GM18951 (cell line): Measurements from ENCODE around the gene MPV17L2.

ENCODE experiments used
- POLR2A ChIP-seq: IDR thresholded peaks from 4 replicates; pipeline ENCODE4 v1.6.1; 2011; ENCODE audit warnings: mild to moderate bottlenecking; ENCODE audit not compliant: insufficient read length, insufficient read depth; ENCODE audit errors: extremely low read depth
- in situ Hi-C: fragments of 300-500 bp; cut with MboI; formaldehyde crosslinking; loops from one replicate; pipeline ENCODE4 v1.12.0; 2022; ENCODE audit warnings: low sequenced_read_pairs, mixed read lengths, inconsistent platforms; ENCODE audit not compliant: unreplicated experiment

MPV17L2 gene

GRCh38 chr19:18168673-18169381 is 24.2 kb upstream of the MPV17L2 start:
- no peak for TF ChIP-seq POLR2A
- in situ Hi-C loops: no loop called here

GRCh38 chr19:18170714-18171255 is 22.2 kb upstream of the MPV17L2 start:
- in situ Hi-C loops: no loop called here
- peak; percentile 34 for TF ChIP-seq POLR2A

- in situ Hi-C loops: no loop called here
- no peak for TF ChIP-seq POLR2A
These were observed 21.3 kb upstream of the MPV17L2 start for GRCh38 chr19:18171605-18172327.

DNA sequence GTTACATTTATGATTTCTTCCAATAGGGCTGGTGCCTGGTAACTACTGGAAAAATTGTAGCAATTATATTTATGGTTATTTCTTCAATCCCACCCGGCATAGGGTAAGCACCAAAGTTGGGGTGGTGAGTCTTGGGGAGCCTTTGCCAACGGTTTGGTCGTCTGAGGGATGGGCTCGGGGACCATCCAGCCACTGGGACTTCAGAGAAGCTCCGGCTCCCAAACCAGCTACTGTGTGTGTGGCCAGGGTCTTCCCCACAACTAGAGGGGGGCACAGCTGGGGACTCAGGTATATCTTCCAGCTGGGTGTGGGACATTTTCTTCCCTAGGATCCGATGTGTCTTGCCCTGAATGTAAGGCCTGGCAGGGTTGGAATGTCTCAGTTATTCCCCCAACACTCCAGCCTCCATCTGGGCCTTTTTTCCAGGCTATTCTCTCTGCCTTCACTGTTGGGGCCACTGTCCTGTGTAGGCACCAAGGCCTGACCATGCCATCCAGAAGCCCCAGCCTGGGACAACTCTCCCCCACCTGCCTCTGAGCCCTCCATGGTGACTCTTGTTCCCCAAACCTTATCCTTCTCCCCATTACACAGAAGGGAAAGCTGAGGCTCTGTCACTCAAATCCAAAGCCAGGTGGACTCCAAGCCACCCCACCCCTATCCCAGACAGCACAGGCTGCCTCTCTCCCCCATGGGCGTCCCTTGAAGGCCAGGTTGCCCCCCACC is 20.5 kb upstream of the MPV17L2 start:
- in situ Hi-C loops: no loop called here
- TF ChIP-seq POLR2A: no peak

DNA sequence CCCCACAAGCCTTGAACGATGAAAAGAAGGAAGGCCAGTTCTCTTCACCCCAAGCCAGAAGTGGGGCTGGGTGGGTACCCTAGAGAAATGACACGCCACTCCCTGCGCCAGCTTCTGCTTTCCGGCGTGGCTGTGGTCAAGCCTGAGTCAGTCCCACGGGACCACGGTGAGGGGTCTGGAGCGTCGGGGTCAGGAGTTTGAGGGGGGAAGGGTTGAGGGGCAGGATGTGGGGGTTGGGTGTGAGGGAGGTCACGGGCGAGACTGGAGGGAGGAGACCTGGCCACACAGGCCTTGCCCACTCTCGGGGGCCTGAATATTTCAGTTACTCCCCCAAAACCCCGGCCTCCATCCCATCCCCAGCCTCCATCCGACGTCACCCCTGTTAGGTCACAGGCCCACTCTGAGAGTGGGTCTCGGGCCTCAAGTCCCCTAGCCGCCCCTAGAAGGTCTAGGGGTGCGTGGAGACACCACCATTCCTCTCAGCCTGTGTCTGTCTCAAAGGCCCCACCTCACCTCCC is 19.9 kb upstream of the MPV17L2 start:
- no peak for TF ChIP-seq POLR2A
- in situ Hi-C loops: no loop called here

DNA sequence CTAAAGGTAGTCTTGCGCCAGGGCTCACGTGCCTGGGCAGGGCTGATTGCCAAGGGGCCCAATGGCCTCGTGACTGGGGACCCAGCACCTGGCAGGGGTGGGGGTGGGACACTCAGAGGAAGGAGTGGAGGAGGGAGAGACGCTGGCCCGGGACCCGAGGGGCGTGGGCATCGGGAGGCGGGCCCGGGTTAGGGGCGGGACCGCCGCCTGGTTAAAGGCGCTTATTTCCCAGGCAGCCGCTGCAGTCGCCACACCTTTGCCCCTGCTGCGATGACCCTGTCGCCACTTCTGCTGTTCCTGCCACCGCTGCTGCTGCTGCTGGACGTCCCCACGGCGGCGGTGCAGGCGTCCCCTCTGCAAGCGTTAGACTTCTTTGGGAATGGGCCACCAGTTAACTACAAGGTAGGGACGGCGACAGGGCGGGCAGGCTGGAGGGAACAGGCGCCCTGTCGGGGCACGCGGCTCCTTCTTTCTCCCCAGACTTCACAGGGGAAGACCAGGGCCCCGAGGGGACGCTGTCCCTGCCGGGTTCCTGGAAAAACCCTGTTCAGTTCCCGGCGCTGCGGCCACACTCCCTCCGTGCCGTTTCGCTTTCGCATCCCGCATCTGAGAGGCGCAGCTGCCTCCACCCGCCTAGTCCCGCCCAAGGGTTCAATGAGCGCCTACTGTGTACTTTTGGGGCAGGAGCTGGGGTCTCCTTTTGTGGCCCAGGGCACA is 19.3 kb upstream of the MPV17L2 start, which contains the start of gene IFI30:
Gene IFI30, plus strand, starts transcription at position 242 of the 717 bp plus-strand sequence. Its CDS starts 29 bp downstream, at position 271.
- peak; percentile 99 for TF ChIP-seq POLR2A
- in situ Hi-C loops: no loop called here

GRCh38 chr19:18174983-18175382 is 18.0 kb upstream of the MPV17L2 start:
- in situ Hi-C loops: no loop called here
- no peak for TF ChIP-seq POLR2A

DNA sequence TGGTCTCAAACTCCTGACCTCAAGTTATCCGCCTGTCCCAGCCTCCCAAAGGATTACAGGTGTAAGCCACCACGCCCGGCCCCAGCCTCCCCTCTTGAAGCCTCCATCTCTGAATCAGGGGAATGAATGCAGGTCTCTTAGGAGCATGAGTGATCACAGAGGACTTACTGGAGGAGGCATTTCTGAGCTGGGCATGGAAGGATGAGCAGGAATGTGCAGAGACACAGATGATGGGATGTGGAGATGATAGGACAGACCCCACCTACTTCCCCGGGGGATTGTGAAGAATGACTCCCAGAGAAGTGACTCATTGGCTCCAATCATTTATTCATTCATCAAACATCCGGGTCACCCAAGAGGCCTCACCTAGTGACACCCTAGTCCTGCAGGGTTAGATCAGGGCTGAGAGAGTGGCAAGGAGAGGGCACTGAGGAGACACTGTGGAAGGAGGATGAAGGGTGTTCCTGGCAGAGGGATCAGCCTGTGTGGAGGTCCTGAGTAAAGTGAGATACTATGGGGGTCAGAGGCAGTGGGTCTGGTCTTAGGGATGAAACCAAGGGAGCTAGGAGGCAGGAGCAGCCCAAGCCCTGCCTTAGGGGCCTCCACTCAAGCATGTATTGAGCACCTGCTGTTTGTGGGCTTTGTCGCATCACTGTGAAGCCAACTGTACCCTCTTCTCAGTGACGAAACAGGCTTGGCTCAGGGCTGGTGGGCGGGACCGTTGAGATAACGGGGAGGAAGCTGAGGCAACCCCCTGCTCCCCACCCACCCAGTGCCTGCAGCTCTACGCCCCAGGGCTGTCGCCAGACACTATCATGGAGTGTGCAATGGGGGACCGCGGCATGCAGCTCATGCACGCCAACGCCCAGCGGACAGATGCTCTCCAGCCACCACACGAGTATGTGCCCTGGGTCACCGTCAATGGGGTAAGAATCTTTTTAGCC is 16.4 kb upstream of the MPV17L2 start:
- in situ Hi-C loops: no loop called here
- TF ChIP-seq POLR2A: no peak

GRCh38 chr19:18179957-18180356 is 13.1 kb upstream of the MPV17L2 start:
- no peak for TF ChIP-seq POLR2A
- in situ Hi-C loops: no loop called here

- in situ Hi-C loops: no loop called here
These were observed 9.5 kb upstream of the MPV17L2 start for GRCh38 chr19:18183529-18183928.

GRCh38 chr19:18185538-18185937 is 7.5 kb upstream of the MPV17L2 start:
- no peak for TF ChIP-seq POLR2A
- in situ Hi-C loops: no loop called here

More at GRCh38 chr19:18183529-18183928, 9.5 kb upstream of the MPV17L2 start:
- TF ChIP-seq POLR2A: no peak
